ENCODE results near the gene HSD11B1.

DNA sequence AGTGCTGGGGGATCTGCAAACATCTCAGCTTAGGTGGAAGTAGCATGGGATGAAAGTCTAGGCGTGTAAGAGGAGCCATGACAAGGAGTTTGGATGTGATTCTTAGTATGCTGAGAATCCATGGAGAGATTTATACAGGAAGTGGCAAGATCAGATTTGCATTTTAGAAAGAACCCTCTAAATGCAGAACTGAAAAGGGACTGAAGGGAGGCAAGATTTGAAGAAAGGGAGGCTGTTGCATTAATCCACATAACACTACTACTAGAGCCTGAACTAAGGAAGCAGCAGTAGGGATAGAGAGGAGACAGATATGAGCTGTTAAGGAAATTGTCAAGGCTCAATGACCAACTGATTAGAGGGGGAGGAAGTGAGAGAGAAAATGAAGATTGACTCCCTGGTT, 69.9 kb downstream of the HSD11B1 start:
- TF ChIP-seq, protein P1, sequence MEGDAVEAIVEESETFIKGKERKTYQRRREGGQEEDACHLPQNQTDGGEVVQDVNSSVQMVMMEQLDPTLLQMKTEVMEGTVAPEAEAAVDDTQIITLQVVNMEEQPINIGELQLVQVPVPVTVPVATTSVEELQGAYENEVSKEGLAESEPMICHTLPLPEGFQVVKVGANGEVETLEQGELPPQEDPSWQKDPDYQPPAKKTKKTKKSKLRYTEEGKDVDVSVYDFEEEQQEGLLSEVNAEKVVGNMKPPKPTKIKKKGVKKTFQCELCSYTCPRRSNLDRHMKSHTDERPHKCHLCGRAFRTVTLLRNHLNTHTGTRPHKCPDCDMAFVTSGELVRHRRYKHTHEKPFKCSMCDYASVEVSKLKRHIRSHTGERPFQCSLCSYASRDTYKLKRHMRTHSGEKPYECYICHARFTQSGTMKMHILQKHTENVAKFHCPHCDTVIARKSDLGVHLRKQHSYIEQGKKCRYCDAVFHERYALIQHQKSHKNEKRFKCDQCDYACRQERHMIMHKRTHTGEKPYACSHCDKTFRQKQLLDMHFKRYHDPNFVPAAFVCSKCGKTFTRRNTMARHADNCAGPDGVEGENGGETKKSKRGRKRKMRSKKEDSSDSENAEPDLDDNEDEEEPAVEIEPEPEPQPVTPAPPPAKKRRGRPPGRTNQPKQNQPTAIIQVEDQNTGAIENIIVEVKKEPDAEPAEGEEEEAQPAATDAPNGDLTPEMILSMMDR (IDR thresholded peaks at IDR 0.05): no peak
- no peak for TF ChIP-seq POLR2A (IDR thresholded peaks at IDR 0.05)
